Activated T-cell treated with anti-CD3 and anti-CD28 coated beads, Interleukin-2, amount 50 U/mL, for 4 hours (primary cell): ENCODE measurements around the gene ELF1. TPM values are rescaled to one million over a fixed set of nuclear protein-coding genes. Genes with fewer than 3 reads are reported as not detected.
"Not testable (repeated sequence)": the region's sequence is repeated elsewhere in the genome, so short reads cannot be mapped to it uniquely, and the experiment has no call there.

ENCODE experiments used
- ATAC-seq, 2 donors: fragments of 200-7000 bp; cut with Tn5 transposase; one replicate each; pipeline ENCODE4 v1.10.0; 2021
- DNase-seq: peaks from one replicate; pipeline ENCODE4 v3.0.0-alpha.2; 2020
- H3K27me3 Mint-ChIP-seq: one replicate; pipeline ENCODE4 v1.8.0; 2021; ENCODE audit warnings: low read depth, mixed read lengths
- H3K36me3 Mint-ChIP-seq: one replicate; pipeline ENCODE4 v1.8.0; 2022; ENCODE audit warnings: mixed read lengths; ENCODE audit not compliant: insufficient read depth
- H3K4me1 Mint-ChIP-seq: one replicate; pipeline ENCODE4 v1.8.0; 2021; ENCODE audit warnings: low read depth, mixed read lengths
- H3K4me3 Mint-ChIP-seq: one replicate; pipeline ENCODE4 v1.8.0; 2021; ENCODE audit warnings: mild to moderate bottlenecking, moderate library complexity, mixed read lengths
- H3K9me3 Mint-ChIP-seq: one replicate; pipeline ENCODE4 v1.8.0; 2021; ENCODE audit warnings: mixed read lengths
- total RNA-seq, 3 donors: library from RNA; stranded (reverse); gene quantifications; one replicate each; pipeline ENCODE4 v1.2.1, GENCODE V29; 2021

ELF1 gene
- total RNA-seq, 3 donors from 2014 or later, result 49.0 to 56.6 (median 55.9) TPM

DNA sequence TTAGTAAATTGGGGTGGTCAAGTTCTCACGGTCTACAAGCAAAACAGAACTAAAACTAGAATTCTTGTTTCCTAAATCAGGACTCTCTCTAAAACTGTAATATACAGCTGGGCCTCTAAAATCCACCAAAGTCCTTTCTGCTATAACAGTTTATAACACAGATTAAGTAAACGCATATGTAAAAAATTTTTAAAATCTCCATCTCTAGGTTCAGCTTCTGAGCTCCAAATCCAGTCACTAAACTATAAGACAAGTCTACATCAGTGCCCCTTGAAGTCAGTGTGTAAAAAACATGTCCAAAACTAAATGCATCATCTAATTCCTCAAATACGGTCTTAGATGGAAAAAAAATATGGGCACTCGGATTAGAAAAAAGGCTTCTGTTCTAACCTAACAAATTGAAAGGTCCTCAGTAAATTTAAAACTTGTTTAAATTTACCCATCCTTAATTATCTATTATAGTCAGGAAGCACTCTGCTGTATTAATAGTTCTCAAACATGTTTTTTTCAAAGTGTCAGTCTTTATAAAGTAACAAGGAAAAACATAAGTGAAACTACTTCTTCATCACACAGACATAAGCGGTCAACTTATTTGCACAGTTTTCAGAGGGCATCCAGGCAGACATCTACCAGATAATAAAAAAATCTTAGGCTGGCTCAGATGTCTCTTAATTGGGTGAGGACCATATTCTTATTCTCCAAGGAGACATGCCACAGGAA is 33.6 kb downstream of the ELF1 start:
- Mint-ChIP-seq H3K27me3 (no peaks in the 10 kb centered on the region), H3K4me1 (peaks cover 58% of the 10 kb centered on the region), H3K36me3 (peaks cover 7% of the 10 kb centered on the region), H3K4me3 (peak overlapping the region; percentile 67), H3K9me3 (no peaks in the 10 kb centered on the region)
- ATAC-seq (no peak), DNase-seq (no peak)

DNA sequence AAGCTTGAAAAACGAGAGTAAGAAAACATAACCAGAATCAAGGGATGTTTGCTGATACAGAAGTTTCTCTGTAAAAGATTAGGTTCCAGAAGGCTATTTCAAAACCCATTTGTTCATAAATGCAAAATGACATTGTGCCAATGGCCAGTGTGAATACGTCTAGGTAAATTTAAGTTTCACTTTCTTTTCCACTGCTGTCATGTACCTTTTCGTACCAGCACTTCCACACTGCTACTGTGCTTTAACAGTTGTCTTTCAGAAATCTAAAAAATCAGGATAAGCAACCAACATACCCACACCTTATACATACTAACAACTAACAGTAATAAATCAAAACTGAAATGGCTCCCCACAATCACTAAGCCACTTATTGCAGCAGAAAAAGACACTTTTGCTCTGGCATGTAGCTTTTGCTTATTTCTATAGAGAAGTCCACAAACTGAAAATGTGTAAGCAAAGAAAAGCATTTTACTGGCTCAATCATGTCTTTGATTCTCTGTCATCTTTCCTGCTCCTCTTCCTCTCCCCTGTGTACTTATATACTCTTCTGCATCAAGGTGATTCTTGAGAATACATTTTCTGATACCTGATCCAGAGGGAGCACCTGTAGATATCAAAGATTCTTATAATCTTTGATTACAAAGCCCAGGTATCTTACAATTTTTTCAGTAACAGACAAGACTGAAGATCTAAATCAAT is 34.3 kb downstream of the ELF1 start:
- no peak for DNase-seq

DNA sequence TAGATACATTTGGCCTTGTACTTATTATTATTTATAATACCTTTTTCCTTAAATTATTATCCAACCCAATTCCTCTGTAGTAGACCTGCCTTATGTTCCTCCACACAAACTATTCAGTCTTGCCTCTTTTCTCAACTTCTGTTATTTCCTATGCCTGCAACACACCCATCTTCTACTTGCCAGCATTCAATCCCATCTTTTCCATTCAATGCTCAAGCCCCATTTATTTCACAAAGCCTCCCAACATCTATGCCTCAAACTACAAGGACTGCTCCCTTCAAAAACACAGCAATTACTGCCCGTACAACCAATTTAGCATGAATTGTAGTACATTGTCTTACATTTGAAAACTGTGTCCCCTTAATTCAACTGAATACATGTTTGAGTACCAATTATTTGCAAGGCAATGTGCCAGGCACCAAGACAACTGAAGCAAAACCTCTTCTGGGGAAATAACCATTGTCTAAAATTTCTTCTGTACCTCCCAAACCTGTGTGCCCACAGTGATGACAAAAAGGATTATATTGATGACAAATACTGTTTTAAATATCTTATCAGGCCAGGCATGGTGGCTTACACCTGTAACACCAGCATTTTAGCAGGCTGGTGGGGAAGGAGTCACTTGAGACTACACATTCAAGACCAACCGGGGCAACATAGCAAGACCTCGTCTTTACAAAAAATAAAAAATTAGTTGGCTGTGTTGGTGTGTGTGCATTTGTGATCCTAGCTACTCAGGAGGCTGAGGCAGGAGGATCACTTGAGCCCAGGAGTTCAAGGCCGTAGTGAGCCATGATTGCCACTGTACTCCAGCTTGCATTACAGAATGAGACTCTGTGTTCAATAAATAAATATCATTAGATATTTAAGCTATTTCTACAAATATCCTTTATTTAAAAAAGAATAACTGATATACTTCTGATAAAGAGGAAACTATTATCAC is 35.1 kb downstream of the ELF1 start:
- peaks cover 15% of the 10 kb centered on the region for H3K36me3 Mint-ChIP-seq
- H3K4me3 Mint-ChIP-seq, result peak overlapping the region; percentile 47
- ATAC-seq (no peak), DNase-seq (no peak)
- peaks cover 66% of the 10 kb centered on the region for H3K4me1 Mint-ChIP-seq
- no peaks in the 10 kb centered on the region for H3K9me3 Mint-ChIP-seq
- H3K27me3 Mint-ChIP-seq, result no peaks in the 10 kb centered on the region

More for the DNA sequence above, 34.3 kb downstream of the ELF1 start:
- Mint-ChIP-seq H3K27me3 (no peaks in the 10 kb centered on the region), H3K36me3 (peaks cover 11% of the 10 kb centered on the region), H3K4me3 (peak overlapping the region; percentile 67), H3K9me3 (no peaks in the 10 kb centered on the region), H3K4me1 (peaks cover 63% of the 10 kb centered on the region)
- peak in 1 of 2 donors; percentile 44 for ATAC-seq

DNA sequence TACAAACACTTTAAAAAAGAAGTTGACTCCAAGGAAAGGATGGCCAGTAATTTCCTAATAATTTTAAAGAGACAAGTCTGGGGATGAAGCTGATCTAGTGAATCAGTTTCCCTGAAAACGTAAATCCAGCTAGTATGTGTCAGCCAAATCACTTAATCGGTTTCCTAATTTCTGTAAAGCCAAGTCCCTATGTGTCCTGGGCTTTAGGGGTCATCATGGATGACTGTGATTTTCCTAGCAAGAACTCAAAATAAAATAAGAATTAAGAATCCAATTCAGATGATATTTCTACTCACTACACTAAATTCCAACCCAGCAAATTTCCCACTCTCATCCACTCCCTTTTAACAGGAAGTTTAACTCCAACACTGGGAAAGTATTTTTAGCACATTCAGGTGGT is 35.9 kb downstream of the ELF1 start:
- Mint-ChIP-seq H3K4me3 (peak overlapping the region; percentile 93), H3K4me1 (peaks cover 64% of the 10 kb centered on the region), H3K27me3 (no peaks in the 10 kb centered on the region), H3K36me3 (peaks cover 15% of the 10 kb centered on the region), H3K9me3 (no peaks in the 10 kb centered on the region)
- DNase-seq (no peak), ATAC-seq (no peak)

DNA sequence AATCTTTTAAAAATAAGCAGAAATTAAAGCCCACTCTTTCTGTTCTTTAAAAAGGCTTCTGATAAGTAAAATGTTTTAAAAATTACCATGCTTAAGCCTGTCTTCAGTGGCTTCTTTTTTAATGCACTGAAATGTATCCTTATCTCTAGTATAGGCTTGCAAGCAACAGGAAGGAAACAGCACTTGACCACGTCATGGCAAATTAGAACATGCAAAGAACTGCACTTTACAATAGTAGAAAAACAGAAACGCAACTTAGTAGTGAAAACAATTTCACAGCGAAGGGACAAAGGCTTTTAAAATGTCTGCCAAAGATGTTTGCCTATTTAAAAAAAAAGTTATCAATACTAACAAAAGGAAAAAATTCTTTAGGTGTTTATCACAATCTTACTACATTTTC is 36.3 kb downstream of the ELF1 start:
- Mint-ChIP-seq H3K9me3 (no peaks in the 10 kb centered on the region), H3K27me3 (no peaks in the 10 kb centered on the region), H3K36me3 (peaks cover 16% of the 10 kb centered on the region), H3K4me1 (peaks cover 64% of the 10 kb centered on the region), H3K4me3 (peak overlapping the region; percentile 93)
- peak; percentile 31 for DNase-seq
- ATAC-seq, result peak; percentile 63 to 71

DNA sequence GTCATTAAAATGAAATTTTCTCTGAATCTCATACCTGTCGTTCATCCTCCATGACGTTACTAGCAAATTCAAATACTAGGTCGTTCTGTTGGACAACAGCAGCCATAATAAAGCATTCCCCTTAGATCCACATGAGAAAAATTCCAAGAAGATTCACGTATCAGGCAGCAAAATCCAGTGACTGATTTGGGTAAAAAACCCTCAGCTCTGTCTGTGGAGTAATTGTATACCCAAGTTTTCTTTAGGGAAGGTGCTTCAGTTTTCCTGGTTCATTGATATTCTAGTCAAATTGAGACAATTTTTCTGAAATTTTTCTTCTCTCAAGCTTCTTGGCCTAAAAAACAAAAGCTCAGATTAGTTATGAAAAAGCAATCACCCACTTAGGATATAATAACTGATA is 37.2 kb downstream of the ELF1 start:
- ATAC-seq, result no peak
- peaks cover 18% of the 10 kb centered on the region for H3K36me3 Mint-ChIP-seq
- peaks cover 70% of the 10 kb centered on the region for H3K4me1 Mint-ChIP-seq
- DNase-seq, result no peak
- peak overlapping the region; percentile 93 for H3K4me3 Mint-ChIP-seq
- H3K9me3 Mint-ChIP-seq, result no peaks in the 10 kb centered on the region
- no peaks in the 10 kb centered on the region for H3K27me3 Mint-ChIP-seq

DNA sequence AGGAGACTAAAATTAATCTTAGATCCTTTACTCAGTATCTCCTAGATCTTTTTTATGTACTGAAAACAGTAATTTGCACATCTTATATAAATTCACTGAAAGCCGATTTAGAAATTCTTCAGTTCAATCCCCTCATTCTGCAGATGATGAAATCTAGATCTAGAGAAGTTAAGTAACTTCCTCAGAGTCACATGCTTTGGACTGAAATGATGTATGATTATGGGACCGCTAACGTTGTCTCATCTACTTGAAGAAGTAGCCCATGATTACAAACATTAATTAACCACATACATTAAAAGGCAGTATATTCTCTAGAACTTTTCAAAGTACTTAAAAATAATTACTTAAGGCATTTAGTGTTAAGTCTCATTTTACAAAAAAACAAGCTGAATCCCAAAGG is 37.8 kb downstream of the ELF1 start:
- Mint-ChIP-seq H3K27me3 (no peaks in the 10 kb centered on the region), H3K36me3 (peaks cover 21% of the 10 kb centered on the region), H3K4me1 (peaks cover 72% of the 10 kb centered on the region), H3K4me3 (peak overlapping the region; percentile 93), H3K9me3 (no peaks in the 10 kb centered on the region)
- no peak for DNase-seq
- ATAC-seq, result peak; percentile 37

DNA sequence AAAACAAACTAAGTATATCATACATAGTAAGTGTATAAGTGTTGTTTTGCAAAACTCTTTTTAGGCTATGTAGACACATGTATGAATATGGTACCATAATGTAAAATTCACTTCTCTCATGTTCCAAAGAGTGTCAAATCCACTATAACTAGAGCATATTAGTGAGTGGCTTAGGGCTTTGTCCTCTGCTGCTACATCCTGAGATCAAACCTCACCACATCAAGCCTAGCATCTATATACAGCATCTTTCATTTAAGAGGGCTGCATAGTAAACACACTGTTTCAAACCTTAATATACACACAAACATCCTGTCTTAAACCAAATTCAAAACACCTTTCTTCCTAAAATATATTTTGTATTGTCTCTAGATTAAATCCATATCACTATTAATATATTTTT is 38.7 kb downstream of the ELF1 start:
- Mint-ChIP-seq H3K4me3 (peak overlapping the region; percentile 93), H3K4me1 (peaks cover 72% of the 10 kb centered on the region), H3K27me3 (no peaks in the 10 kb centered on the region), H3K9me3 (no peaks in the 10 kb centered on the region), H3K36me3 (peaks cover 21% of the 10 kb centered on the region)
- peak in 1 of 2 donors; percentile 28 for ATAC-seq
- DNase-seq, result no peak

DNA sequence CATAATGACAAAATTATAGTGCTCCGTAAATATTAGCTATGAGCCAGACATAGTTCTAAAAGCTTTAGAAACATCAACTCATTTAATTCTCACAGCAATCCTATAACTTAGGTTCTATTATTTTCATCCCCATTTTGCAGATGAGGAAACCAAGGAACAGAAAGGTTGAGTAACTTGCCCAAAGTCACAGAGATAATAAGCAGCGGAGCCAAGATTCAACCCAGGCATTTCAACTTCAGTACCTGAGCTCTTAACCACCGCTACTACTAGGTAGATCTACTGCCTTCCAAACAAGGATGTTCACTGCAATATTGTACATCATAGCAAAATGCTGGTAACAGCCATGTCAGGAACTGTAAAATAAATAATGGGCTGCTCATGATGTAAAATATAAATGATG is 39.9 kb downstream of the ELF1 start:
- Mint-ChIP-seq H3K27me3 (no peaks in the 10 kb centered on the region), H3K9me3 (no peaks in the 10 kb centered on the region), H3K4me1 (peaks cover 77% of the 10 kb centered on the region), H3K4me3 (peak overlapping the region; percentile 93), H3K36me3 (peaks cover 21% of the 10 kb centered on the region)
- ATAC-seq (no peak), DNase-seq (no peak)

DNA sequence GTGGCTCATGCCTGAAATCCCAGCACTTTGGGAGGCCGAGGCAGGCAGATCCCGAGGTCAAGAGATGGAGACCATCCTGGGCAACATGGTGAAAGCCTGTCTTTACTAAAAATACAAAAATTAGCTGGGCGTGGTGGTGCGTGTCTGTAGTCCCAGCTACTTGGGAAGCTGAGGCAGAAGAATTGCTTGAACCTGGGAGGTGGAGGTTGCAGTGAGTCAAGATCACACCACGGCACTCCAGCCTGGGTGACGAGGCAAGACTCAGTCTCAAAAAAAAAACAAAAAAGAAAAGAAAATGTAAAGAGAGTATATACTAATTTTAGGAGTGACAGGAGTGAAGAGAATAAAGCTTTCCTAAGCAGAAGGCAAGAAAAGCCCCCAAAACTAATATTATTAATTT is 41.0 kb downstream of the ELF1 start:
- peaks cover 78% of the 10 kb centered on the region for H3K4me1 Mint-ChIP-seq
- peaks cover 21% of the 10 kb centered on the region for H3K36me3 Mint-ChIP-seq
- not testable (repeated sequence) for H3K27me3 Mint-ChIP-seq

DNA sequence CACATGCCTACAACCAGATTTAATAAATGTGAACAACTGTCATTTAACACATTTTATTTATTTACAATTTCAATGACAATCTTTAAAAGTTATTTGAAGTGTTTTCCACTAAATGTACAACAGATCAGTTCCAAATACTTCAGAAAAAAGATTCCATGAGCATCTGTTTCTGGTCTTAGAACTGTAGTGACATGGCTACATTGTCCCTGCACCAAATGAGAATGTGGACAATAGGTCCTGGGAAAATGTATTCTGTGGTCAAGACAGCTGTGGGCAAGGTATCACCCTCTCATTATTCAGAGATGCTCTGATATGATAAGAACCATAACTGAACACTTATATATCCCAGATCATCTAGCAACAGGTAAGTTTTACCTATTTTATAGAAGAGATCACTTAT is 43.7 kb downstream of the ELF1 start:
- peaks cover 91% of the 10 kb centered on the region for H3K4me1 Mint-ChIP-seq
- ATAC-seq (no peak), DNase-seq (no peak)
- H3K36me3 Mint-ChIP-seq, result peaks cover 15% of the 10 kb centered on the region
- no peaks in the 10 kb centered on the region for H3K9me3 Mint-ChIP-seq
- H3K27me3 Mint-ChIP-seq, result no peaks in the 10 kb centered on the region
- H3K4me3 Mint-ChIP-seq, result peak overlapping the region; percentile 63

More for the DNA sequence above, 41.0 kb downstream of the ELF1 start:
- ATAC-seq, result peak in 1 of 2 donors; percentile 16
- DNase-seq, H3K9me3 Mint-ChIP-seq: not testable (repeated sequence)
- peak overlapping the region; percentile 77 for H3K4me3 Mint-ChIP-seq

DNA sequence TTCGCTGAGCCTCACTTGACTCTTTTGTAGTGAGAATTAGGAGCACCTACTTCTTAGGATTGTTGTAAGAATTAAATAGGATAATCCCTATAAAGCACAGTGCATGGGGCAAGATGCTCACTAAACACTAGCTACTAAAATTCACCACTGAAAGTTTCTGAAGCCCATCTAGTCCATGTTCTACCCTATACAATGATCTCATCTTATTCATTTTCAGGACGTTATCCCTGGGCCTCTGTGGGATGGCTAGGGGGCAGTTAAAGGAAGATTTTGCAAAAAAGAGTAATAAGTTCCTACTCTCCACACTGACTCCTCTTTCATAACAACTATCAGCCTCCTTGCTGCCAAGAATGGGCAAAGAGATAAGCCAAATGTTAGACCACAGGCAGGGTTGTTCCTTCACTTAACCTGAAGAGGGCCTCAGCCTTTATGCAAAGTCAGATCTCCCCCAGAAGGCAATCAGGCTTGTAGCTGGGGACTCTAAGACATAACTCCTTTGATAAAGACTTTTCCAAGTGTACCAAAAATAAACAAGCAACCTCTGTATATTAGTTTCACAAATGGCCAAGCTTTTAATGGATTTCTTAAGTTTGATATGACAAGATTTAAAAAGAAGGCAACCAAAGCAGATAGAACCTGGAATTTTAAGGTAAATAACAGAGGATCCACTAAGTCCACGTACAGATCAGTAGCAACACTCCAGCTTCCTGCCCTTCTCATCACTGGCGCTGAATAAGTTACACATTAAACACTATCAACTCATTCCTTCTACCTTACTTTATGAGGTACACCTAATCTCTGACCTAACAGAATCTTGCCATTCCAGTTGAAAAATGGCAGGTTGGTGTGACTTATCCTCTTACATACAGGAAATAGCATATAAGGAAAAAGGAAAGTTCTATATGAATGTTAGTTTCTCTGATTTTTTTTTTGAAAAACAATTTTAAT is 44.4 kb downstream of the ELF1 start:
- H3K4me1 Mint-ChIP-seq, result peaks cover 92% of the 10 kb centered on the region
- ATAC-seq (peak; percentile 82), DNase-seq (no peak)
- H3K27me3 Mint-ChIP-seq, result no peaks in the 10 kb centered on the region
- peak overlapping the region; percentile 63 for H3K4me3 Mint-ChIP-seq
- no peaks in the 10 kb centered on the region for H3K9me3 Mint-ChIP-seq
- H3K36me3 Mint-ChIP-seq, result peaks cover 15% of the 10 kb centered on the region

DNA sequence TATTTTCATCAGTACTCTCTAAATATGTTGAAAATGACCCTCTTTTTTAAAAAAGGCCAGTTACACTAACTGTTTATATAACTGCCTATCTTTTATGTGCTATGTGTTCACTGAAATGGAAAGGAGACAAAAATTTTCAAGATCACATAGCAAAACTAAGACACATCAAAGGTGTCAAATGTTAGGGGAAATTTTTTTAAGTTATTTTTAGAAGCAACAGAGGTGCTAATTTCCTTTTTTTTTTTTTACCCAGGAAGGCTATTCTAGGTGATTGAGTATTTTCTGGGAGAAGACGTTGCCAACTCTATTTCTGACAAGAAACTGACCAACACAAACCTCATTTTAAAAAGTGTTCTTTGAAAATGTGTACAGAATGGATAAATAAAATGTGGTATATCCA is 45.7 kb downstream of the ELF1 start:
- Mint-ChIP-seq H3K4me1 (peaks cover 95% of the 10 kb centered on the region), H3K27me3 (no peaks in the 10 kb centered on the region), H3K4me3 (peak overlapping the region; percentile 25), H3K36me3 (peaks cover 11% of the 10 kb centered on the region), H3K9me3 (no peaks in the 10 kb centered on the region)
- DNase-seq, result no peak
- ATAC-seq, result no peak
